ENCODE results near the gene ERCC1.
A peak's percentile ranks its signal among the peaks of the same experiment; 100 is the strongest.

Gene ERCC1

DNA sequence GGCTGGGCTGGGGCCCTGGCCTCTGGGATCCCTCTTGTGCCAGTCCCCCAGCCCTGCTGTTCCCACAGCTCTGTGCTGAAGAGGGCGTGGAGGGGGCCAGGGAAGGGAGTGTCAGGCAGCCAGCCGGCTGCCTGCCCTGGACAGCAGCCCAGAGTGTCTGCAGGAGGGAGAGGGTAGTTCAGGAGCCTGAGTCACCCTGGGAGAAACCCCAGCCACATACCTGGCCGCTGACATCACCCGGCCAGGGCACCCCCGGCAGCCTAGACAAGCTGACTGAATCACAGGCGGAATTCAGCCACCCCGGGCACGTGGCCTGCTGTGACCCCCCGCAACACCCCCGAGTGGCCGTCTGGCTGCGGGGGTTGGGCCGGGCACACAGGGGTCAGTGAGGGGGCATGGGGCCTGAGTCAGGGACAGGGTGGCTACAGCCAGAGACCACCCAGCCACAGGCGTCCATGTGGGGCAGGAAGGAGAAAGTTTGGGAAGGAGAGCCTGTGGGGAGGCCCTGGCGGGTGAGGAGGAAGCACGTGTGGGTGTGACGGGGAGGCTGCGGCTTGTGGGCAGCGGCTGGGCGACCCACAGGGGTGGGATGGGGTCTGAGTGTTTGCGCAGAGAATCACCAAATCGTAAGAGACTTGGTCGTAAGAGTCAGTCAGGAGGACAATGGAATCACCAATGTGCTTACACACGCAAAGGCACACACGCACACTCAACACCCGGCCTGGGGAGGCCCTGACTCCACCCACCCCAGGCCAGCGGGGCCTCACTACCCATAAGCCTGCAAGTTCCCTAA is 32.2 kb upstream of the ERCC1 start:
- TF ChIP-seq, protein P1, sequence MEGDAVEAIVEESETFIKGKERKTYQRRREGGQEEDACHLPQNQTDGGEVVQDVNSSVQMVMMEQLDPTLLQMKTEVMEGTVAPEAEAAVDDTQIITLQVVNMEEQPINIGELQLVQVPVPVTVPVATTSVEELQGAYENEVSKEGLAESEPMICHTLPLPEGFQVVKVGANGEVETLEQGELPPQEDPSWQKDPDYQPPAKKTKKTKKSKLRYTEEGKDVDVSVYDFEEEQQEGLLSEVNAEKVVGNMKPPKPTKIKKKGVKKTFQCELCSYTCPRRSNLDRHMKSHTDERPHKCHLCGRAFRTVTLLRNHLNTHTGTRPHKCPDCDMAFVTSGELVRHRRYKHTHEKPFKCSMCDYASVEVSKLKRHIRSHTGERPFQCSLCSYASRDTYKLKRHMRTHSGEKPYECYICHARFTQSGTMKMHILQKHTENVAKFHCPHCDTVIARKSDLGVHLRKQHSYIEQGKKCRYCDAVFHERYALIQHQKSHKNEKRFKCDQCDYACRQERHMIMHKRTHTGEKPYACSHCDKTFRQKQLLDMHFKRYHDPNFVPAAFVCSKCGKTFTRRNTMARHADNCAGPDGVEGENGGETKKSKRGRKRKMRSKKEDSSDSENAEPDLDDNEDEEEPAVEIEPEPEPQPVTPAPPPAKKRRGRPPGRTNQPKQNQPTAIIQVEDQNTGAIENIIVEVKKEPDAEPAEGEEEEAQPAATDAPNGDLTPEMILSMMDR (IDR thresholded peaks at IDR 0.05), result no peak
- peak overlapping the region; percentile 56 for H3K4me3 ChIP-seq
- peak; percentile 99 for DNase-seq (ENCODE audit: low spot score)
- H3K27ac ChIP-seq, result peak overlapping the region; percentile 83 to 90

DNA sequence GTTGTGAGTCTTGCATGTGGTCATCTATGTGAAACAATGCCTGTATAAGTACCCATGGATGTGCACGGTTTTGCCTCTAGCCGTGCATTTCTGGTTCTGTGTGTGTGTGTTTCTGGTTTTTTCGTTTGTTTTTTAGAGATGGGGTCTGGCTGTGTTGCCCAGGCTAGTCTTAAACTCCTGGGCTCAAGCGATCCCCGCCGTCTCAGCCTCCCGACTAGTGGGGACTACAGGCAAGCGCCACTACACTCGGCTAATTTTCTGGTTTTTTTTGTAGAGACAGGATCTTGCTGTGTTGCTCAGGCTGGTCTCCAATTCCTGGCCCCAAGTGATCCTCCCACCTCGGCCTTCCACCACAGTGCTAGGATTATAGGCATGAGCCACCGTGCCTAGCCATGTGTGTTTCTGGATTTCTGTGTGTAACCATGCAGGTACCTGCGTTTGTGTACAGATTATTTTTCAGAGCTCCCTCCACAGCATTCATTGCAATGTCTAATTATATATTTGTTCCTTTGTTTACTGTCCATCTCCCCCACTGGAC is 28.2 kb upstream of the ERCC1 start:
- TF ChIP-seq, protein P1 (IDR thresholded peaks at IDR 0.05), result no peak
- Histone ChIP-seq H3K27ac (peak overlapping the region in 1 of 2 donors; percentile 96), H3K4me3 (no peak overlapping the region)
- DNase-seq (ENCODE audit: low spot score), result no peak

DNA sequence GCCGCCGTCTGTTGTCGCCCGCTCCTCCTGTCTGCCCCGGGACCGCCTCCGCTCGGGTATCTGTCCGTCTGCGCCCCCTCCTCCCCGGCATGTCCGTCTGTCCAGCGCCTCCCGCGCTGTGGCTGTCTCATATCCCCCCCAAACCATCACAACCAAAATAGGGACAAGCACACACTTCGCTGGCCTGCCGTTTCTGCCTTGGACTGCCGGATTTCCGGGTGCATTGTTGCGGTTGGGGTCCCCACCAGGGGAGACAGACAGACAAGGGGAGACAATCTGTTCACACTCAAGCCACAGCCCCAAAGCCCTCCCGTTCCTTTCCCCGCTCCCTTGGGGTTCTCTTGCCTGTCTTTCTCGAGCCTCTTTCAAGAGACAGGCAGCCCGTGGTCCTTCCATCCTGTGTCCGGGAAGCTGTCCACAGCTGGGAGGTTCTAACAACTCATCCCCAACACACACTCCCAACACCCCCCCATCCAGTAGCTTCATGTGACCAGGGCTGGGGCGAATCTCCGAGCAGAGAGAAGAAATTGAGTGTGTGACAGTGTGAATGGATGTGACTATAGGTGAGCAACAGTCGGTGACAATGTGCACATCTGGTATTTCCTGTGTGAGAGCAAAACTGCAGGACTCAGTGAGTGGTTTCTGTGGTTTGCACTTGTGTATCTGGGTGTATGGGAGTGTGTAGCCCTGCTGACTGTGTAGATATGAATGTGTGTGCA is 27.6 kb upstream of the ERCC1 start:
- peak; percentile 83 for DNase-seq (ENCODE audit: low spot score)
- Histone ChIP-seq H3K4me3 (peak overlapping the region; percentile 90), H3K27ac (peak overlapping the region; percentile 83 to 96)
- TF ChIP-seq, protein P1 (IDR thresholded peaks at IDR 0.05), result no peak

DNA sequence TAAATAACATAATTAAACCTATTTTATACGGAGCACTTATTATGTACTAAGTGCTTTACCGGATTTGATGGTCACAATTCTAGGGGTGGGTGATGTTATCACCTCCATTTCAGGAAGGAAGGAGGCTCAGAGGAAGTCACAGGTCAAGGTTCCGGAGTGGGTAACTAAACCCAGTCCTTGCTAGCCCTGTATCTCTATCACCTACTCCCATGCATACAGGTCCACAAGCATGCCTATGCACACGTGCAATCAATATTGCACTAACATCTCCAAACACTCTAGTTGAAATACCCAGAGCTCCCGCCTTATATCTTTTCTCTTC is 26.3 kb upstream of the ERCC1 start:
- peak overlapping the region; percentile 90 for H3K4me3 ChIP-seq
- peak overlapping the region; percentile 58 to 86 for H3K27ac ChIP-seq
- TF ChIP-seq, protein P1 (IDR thresholded peaks at IDR 0.05), result no peak
- DNase-seq (ENCODE audit: low spot score), result no peak

GRCh38 chr19:45448887-45449299 is 25.2 kb upstream of the ERCC1 start:
- Histone ChIP-seq H3K4me3 (no peak overlapping the region), H3K27ac (no peak overlapping the region)
- no peak for DNase-seq (ENCODE audit: low spot score)
- TF ChIP-seq, protein P1 (IDR thresholded peaks at IDR 0.05), result no peak

- no peak for DNase-seq (ENCODE audit: low spot score)
- Histone ChIP-seq H3K4me3 (no peak overlapping the region), H3K27ac (no peak overlapping the region)
- TF ChIP-seq, protein P1 (IDR thresholded peaks at IDR 0.05), result no peak
These were observed 24.7 kb upstream of the ERCC1 start for GRCh38 chr19:45448425-45448756.

Data from coronary artery (tissue), 2 donors.